HG03575 (cell line): ENCODE measurements around the gene C3orf20.

ENCODE experiments used
- ATAC-seq: cut with Tn5 transposase; IDR thresholded peaks from one replicate; pipeline ENCODE4 v1.9.1; 2021; ENCODE audit not compliant: unreplicated experiment, insufficient number of reproducible peaks, low FRiP score; ENCODE audit errors: extremely low read depth

Gene C3orf20

GRCh38 chr3:14674841-14675240, at the start of gene C3orf20:
TSS of gene C3orf20 (plus strand) at chr3:14675141. CDS start at chr3:14682714, 7,573 bp downstream.
- no peak for ATAC-seq

- ATAC-seq = no peak
These were observed 49.5 kb upstream of the C3orf20 start for GRCh38 chr3:14625443-14625842.

- ATAC-seq = no peak
These were observed 47.1 kb upstream of the C3orf20 start for GRCh38 chr3:14627815-14628214.

GRCh38 chr3:14628406-14628805, 46.5 kb upstream of the C3orf20 start:
- no peak for ATAC-seq

GRCh38 chr3:14630404-14631100, 44.4 kb upstream of the C3orf20 start:
- no peak for ATAC-seq

- ATAC-seq = no peak
These were observed 43.8 kb upstream of the C3orf20 start for GRCh38 chr3:14631101-14631497.

GRCh38 chr3:14631687-14632441, 43.1 kb upstream of the C3orf20 start:
- no peak for ATAC-seq

GRCh38 chr3:14632442-14632930, 42.5 kb upstream of the C3orf20 start:
- ATAC-seq = no peak

GRCh38 chr3:14633417-14633816, 41.5 kb upstream of the C3orf20 start:
- ATAC-seq = no peak

- ATAC-seq = no peak
These were observed 41.0 kb upstream of the C3orf20 start for GRCh38 chr3:14633819-14634424.

GRCh38 chr3:14634763-14635400, 40.1 kb upstream of the C3orf20 start:
- no peak for ATAC-seq

GRCh38 chr3:14636496-14637087, 38.3 kb upstream of the C3orf20 start:
- no peak for ATAC-seq

- no peak for ATAC-seq
These were observed 34.8 kb upstream of the C3orf20 start for GRCh38 chr3:14640157-14640562.

GRCh38 chr3:14640734-14641133, 34.2 kb upstream of the C3orf20 start:
- ATAC-seq = no peak

- no peak for ATAC-seq
These were observed 33.6 kb upstream of the C3orf20 start for GRCh38 chr3:14641346-14641745.

GRCh38 chr3:14645453-14645852, 29.5 kb upstream of the C3orf20 start:
- no peak for ATAC-seq

GRCh38 chr3:14646131-14646573, 28.8 kb upstream of the C3orf20 start:
- no peak for ATAC-seq

GRCh38 chr3:14646589-14647413, 28.1 kb upstream of the C3orf20 start:
- ATAC-seq = no peak
